GM12878 (cell line): ENCODE data around the gene TCEANC. TPM values are rescaled to one million over a fixed set of nuclear protein-coding genes. Genes with fewer than 3 reads are reported as not detected.
"Not testable (repeated sequence)": the region's sequence is repeated elsewhere in the genome, so short reads cannot be mapped to it uniquely, and the experiment has no call there.

Source experiments
- ATAC-seq: fragments of 200-7000 bp; cut with Tn5 transposase; 3 replicates; pipeline ENCODE4 v1.9.1; 2020; ENCODE audit warnings: mild to moderate bottlenecking, moderate library complexity
- BruUV-seq: library from RNA; stranded (reverse); fragments of 400-500 nt; replicated peaks from 2 replicates; lab custom pipeline; 2021; lab: Mats Ljungman, UMichigan
- CTCF ChIA-PET: fragments of 300-600 bp; sonication (Branson Sonifier 250); formaldehyde crosslinking; extraction: SDS; loops from one replicate; lab custom pipeline; 2021; ENCODE audit warnings: inconsistent platforms; lab: Yijun Ruan, JAX
- POLR2A ChIA-PET: fragments of 350-600 bp; formaldehyde crosslinking; extraction: SDS; loops from one replicate; lab custom pipeline; 2021; ENCODE audit warnings: inconsistent platforms; lab: Charles Lee
- RAD21 ChIA-PET: fragments of 300-600 bp; sonication (Branson Sonifier 250); formaldehyde crosslinking; loops from one replicate; lab custom pipeline; 2023; ENCODE audit warnings: antibody characterized with exemption; ENCODE audit not compliant: unreplicated experiment; lab: Charles Lee
- SMC1A ChIA-PET: fragments of 300-600 bp; sonication (Branson Sonifier 250); formaldehyde crosslinking; loops from one replicate; lab custom pipeline; 2023; ENCODE audit not compliant: unreplicated experiment, uncharacterized antibody; lab: Charles Lee
- DNase-seq: peaks from one replicate; pipeline ENCODE4 v3.0.0-alpha.2; 2011; ENCODE audit warnings: low read depth, low spot score
- FAIRE-seq: peaks from 3 replicates; lab custom pipeline; 2011; peaks lifted over from hg19 to GRCh38; lab: Jason Lieb, UNC
- H2AFZ ChIP-seq: 2 replicates; pipeline ENCODE4 v1.6.0; 2011; ENCODE audit warnings: low read depth, low read length, control low read depth; ENCODE audit not compliant: control insufficient read depth
- H3K27ac ChIP-seq: 2 replicates; pipeline ENCODE4 v1.5.1; 2011; ENCODE audit warnings: control low read depth; ENCODE audit not compliant: control insufficient read depth, insufficient read depth
- H3K27me3 ChIP-seq, 2 experiments: replicated peaks in 1 of 2; 2 replicates each; pipeline versions ENCODE4 v1.6.0 to v1.6.1; 2011; ENCODE audit warnings: low read length in 1 of 2; ENCODE audit not compliant: control insufficient read depth in 2 of 2, insufficient read depth in 2 of 2
- H3K36me3 ChIP-seq, 2 experiments: 2 replicates each; pipeline ENCODE4 v1.5.1; 2011; ENCODE audit warnings: low read length in 1 of 2; ENCODE audit not compliant: control insufficient read depth in 2 of 2, insufficient read depth in 2 of 2
- H3K4me1 ChIP-seq: 2 replicates; pipeline ENCODE4 v1.6.1; 2011; ENCODE audit warnings: mild to moderate bottlenecking, low read length, moderate library complexity, mixed read lengths; ENCODE audit not compliant: control insufficient read depth, insufficient read depth
- H3K4me2 ChIP-seq: 2 replicates; pipeline ENCODE4 v1.6.0; 2011; ENCODE audit warnings: control low read depth; ENCODE audit not compliant: control insufficient read depth, insufficient read depth
- H3K4me3 ChIP-seq: fragments of 200-600 bp; sonication (generic); 2 replicates; pipeline ENCODE4 v1.5.1; 2016
- H3K79me2 ChIP-seq: 2 replicates; pipeline ENCODE4 v1.6.0; 2011; ENCODE audit warnings: low read length; ENCODE audit not compliant: control insufficient read depth, insufficient read depth
- H3K9ac ChIP-seq: 2 replicates; pipeline ENCODE4 v1.8.0; 2011; ENCODE audit warnings: low read length, control low read depth, mixed read lengths; ENCODE audit not compliant: control insufficient read depth, insufficient read depth
- H3K9me3 ChIP-seq: replicated peaks from 3 replicates; pipeline ENCODE4 v1.5.1; 2011; ENCODE audit warnings: mild to moderate bottlenecking, low read length; ENCODE audit not compliant: control insufficient read depth, insufficient read depth
- H4K20me1 ChIP-seq: 2 replicates; pipeline ENCODE4 v1.6.0; 2011; ENCODE audit not compliant: control insufficient read depth, insufficient read depth
- WGBS: methylation state at CpG from one replicate; pipeline ENCODE4 v1.1.6; 2016; ENCODE audit warnings: low lambda C conversion rate; ENCODE audit not compliant: insufficient replicate concordance, insufficient coverage; ENCODE audit errors: missing lambda C conversion rate; 5-methylcytosine and 5-hydroxymethylcytosine counted together
- in situ Hi-C: fragments of 300-500 bp; cut with MboI; formaldehyde crosslinking; loops from 9 replicates; pipeline ENCODE4 v1.14.3; 2018; ENCODE audit warnings: mixed read lengths
- intact Hi-C: fragments of 100-400 bp; cut with micrococcal nuclease; formaldehyde crosslinking; loops from one replicate; pipeline ENCODE4 v1.14.2; 2022; ENCODE audit not compliant: unreplicated experiment
- polyA plus RNA-seq, 11 experiments: library from polyadenylated mRNA; depleted of rRNA in 4 of 11; unstranded in 6 of 11; stranded (reverse) in 5 of 11; fragments of >200 nt; fragmentation: Nextera tagmentation in 4 of 11; fragmentation: Illumina TruSeq in 1 of 11; extraction: Ambion mirVana in 4 of 11; extraction: Trizol in 1 of 11; gene quantifications; 1 replicate in 1 of 11; 2 replicates in 10 of 11; pipeline versions ENCODE4 v1.2.1 to v1.2.3, GENCODE V29; 2011 to 2016; ENCODE audit warnings: inconsistent platforms in 2 of 11, missing spikeins in 2 of 11, low read depth in 1 of 11
- total RNA-seq, 4 experiments: library from RNA; depleted of rRNA in 3 of 4; stranded (reverse); fragments of >200 nt in 3 of 4; fragmentation: Illumina TruSeq in 1 of 4; extraction: Trizol in 1 of 4; gene quantifications; 2 replicates each; pipeline versions ENCODE4 v1.2.1 to v1.2.3, GENCODE V29; 2013 to 2021
- TF ChIP-seq, protein P1 (sequence below): IDR thresholded peaks from 2 replicates; pipeline ENCODE4 v1.6.1; 2012; ENCODE audit warnings: low read depth, low read length, improper control_type of control experiment
- TF ChIP-seq, protein P2 (sequence below): fragments of 150-350 bp; IDR thresholded peaks from 2 replicates; pipeline ENCODE4 v1.6.1; 2014; ENCODE audit warnings: mild to moderate bottlenecking, low read depth, low read length

The TCEANC gene
- total and polyA plus RNA-seq, 10 of the 15 experiments (the other 5 are each of a cell fraction or from before 2014, with no cell fraction given), result 1.1 to 4.9 (median 2.9) TPM

DNA sequence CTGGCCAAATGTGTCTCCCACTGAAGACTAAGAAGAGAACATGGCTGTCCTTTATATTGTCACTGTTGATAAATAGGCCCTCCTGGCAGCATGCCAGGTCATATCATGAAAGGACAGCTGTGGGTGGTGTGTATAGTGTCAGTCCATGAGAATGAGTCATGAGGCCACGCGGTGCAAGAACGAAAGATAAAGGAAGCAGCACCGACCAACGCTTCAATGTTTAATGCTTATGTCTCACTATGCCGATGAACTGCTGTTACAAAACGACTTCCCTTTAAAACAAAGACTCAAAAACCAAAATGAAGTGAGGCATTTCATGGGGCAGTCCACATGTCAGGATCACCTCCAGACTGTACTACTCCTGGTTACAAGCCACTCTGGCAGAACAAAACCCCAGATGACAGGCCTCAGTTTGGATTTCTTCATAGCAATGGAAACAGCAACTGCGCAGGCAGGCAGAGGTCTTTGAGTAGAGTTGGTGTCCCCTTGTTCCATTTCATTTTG is 5.2 kb upstream of the TCEANC start:
- Histone ChIP-seq H4K20me1 (no peaks in the 10 kb centered on the region), H3K4me1 (no peaks in the 10 kb centered on the region), H3K4me3 (no peak overlapping the region), H3K9me3 (no peaks in the 10 kb centered on the region), H3K4me2 (no peak overlapping the region), H3K36me3 (no peaks in the 10 kb centered on the region), H3K79me2 (peaks cover 2% of the 10 kb centered on the region; the same call in 1 of the 2 replicates), H3K27me3 (no peaks in the 10 kb centered on the region; a peak in 1 of 4 replicates), H3K27ac (no peak overlapping the region), H2AFZ (no peak overlapping the region), H3K9ac (no peak overlapping the region)
- in situ Hi-C loops, result loop anchor here (10.0 kb wide), 1 partner anchor 543 kb away; no protein-coding TSS in a partner anchor
- POLR2A ChIA-PET, result no interaction called here
- ATAC-seq (no peak), DNase-seq (no peak), FAIRE-seq (no peak)
- RAD21 ChIA-PET, result no interaction called here
- intact Hi-C loops, result loop anchor here (2.0 to 5.0 kb wide), 3 partner anchors 125 to 835 kb away; no protein-coding TSS in a partner anchor
- CTCF ChIA-PET, result interaction anchor here (5.0 kb wide), 1 partner anchor 138 kb away, joined by 143 read pairs; no protein-coding TSS in a partner anchor
- no TSS peak for BruUV-seq
- 22% methylated on average over 8 of the region's 8 CpGs for WGBS
- TF ChIP-seq, protein P1, sequence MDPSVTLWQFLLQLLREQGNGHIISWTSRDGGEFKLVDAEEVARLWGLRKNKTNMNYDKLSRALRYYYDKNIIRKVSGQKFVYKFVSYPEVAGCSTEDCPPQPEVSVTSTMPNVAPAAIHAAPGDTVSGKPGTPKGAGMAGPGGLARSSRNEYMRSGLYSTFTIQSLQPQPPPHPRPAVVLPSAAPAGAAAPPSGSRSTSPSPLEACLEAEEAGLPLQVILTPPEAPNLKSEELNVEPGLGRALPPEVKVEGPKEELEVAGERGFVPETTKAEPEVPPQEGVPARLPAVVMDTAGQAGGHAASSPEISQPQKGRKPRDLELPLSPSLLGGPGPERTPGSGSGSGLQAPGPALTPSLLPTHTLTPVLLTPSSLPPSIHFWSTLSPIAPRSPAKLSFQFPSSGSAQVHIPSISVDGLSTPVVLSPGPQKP, result no peak
- TF ChIP-seq, protein P2, sequence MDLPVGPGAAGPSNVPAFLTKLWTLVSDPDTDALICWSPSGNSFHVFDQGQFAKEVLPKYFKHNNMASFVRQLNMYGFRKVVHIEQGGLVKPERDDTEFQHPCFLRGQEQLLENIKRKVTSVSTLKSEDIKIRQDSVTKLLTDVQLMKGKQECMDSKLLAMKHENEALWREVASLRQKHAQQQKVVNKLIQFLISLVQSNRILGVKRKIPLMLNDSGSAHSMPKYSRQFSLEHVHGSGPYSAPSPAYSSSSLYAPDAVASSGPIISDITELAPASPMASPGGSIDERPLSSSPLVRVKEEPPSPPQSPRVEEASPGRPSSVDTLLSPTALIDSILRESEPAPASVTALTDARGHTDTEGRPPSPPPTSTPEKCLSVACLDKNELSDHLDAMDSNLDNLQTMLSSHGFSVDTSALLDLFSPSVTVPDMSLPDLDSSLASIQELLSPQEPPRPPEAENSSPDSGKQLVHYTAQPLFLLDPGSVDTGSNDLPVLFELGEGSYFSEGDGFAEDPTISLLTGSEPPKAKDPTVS, result no peak
- SMC1A ChIA-PET, result no interaction called here

DNA sequence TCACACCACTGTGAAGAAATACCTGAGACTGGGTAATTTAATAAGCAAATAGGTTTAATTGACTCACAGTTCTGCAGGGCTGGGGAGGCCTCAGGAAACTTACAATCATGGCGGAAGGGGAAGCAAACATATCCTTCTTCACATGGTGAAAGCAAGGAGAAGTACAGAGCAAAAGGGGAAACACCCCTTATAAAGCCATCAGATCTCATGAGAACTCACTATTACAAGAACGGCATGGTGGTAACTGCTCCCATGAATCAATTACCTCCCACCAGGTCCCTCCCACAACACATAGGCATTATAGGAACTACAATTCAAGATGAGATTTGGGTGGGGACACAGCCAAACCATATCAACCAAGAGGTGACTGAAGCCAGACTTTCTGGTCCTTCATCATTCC is 4.6 kb upstream of the TCEANC start:
- H3K4me2 ChIP-seq, POLR2A ChIA-PET, H3K27me3 ChIP-seq, FAIRE-seq, ATAC-seq, DNase-seq, H3K27ac ChIP-seq, H3K9ac ChIP-seq, BruUV-seq, H3K4me3 ChIP-seq, H3K9me3 ChIP-seq, H3K36me3 ChIP-seq, H3K4me1 ChIP-seq, H3K79me2 ChIP-seq, H4K20me1 ChIP-seq, H2AFZ ChIP-seq: not testable (repeated sequence)
- ChIA-PET SMC1A (interaction anchor here (0.7 kb wide), 1 partner anchor 15 kb away, joined by 3 read pairs; no protein-coding TSS in a partner anchor), CTCF (interaction anchor here (1.7 to 3.8 kb wide), 2 partner anchors 141 to 381 kb away, joined by 3 to 26 read pairs; no protein-coding TSS in a partner anchor), RAD21 (interaction anchor here (0.9 kb wide), 1 partner anchor 702 kb away, joined by 4 read pairs; no protein-coding TSS in a partner anchor)
- in situ Hi-C loops, result loop anchor here (10.0 kb wide), 1 partner anchor 544 kb away; no protein-coding TSS in a partner anchor
- intact Hi-C loops, result loop anchor here (5.0 kb wide), 2 partner anchors 126 to 836 kb away; no protein-coding TSS in a partner anchor
- 69% methylated on average over 2 of the region's 2 CpGs for WGBS
